Measurements from ENCODE around the gene DPEP1. TPM values are rescaled to one million over a fixed set of nuclear protein-coding genes. Genes with fewer than 3 reads are reported as not detected.

Gene DPEP1
- total and polyA plus RNA-seq, 4 donors = 0.26 to 8.9 (median 0.95) TPM

- Histone ChIP-seq H3K9ac (ENCODE audit: insufficient read depth in 1 of 2, low read length in 2 of 2) (no peak overlapping the region), H3K36me3 (ENCODE audit: control insufficient read depth in 4 of 4, insufficient read depth in 4 of 4, low read length in 4 of 4) (no peaks in the 10 kb centered on the region), H3K27ac (ENCODE audit: low read depth in 1 of 2, low read length in 1 of 2) (no peak overlapping the region), H3K9me3 (ENCODE audit: control insufficient read depth in 4 of 4, insufficient read depth in 3 of 4, low read length in 3 of 4) (no peaks in the 10 kb centered on the region), H3K4me1 (ENCODE audit: control insufficient read depth in 5 of 5, insufficient read depth in 5 of 5, low read length in 5 of 5) (peaks cover 0 to 9% (median 3%) of the 10 kb centered on the region in 5 donors), H3K27me3 (ENCODE audit: control insufficient read depth in 3 of 3, insufficient read depth in 3 of 3, low read length in 2 of 3) (peaks cover 0 to 8% (median 2%) of the 10 kb centered on the region in 3 donors), H3K4me3 (no peak overlapping the region)
- WGBS, 2 donors = 69 to 71% methylated on average over 5 of the region's 5 CpGs
- ATAC-seq (ENCODE audit: insufficient read depth, low FRiP score) (no peak), DNase-seq (no peak)
- no peak for TF ChIP-seq CTCF (IDR thresholded peaks at IDR 0.05; ENCODE audit: control extremely low read depth, extremely low read depth)
Measured at GRCh38 chr16:89602952-89603590, 10.4 kb upstream of the DPEP1 start.

- H3K36me3 ChIP-seq (ENCODE audit: control insufficient read depth in 4 of 4, insufficient read depth in 4 of 4, low read length in 4 of 4) = no peaks in the 10 kb centered on the region
- no peak for TF ChIP-seq CTCF (IDR thresholded peaks at IDR 0.05; ENCODE audit: control extremely low read depth, extremely low read depth)
- H3K27ac ChIP-seq (ENCODE audit: low read depth in 1 of 2, low read length in 1 of 2) = no peak overlapping the region
- no peak for ATAC-seq (ENCODE audit: insufficient read depth, low FRiP score)
- H3K27me3 ChIP-seq (ENCODE audit: control insufficient read depth in 3 of 3, insufficient read depth in 3 of 3, low read length in 2 of 3) = peaks cover 0 to 8% (median 2%) of the 10 kb centered on the region in 3 donors
- H3K4me3 ChIP-seq = no peak overlapping the region
- peaks cover 0 to 9% (median 3%) of the 10 kb centered on the region in 5 donors for H3K4me1 ChIP-seq (ENCODE audit: control insufficient read depth in 5 of 5, insufficient read depth in 5 of 5, low read length in 5 of 5)
- DNase-seq = no peak
- H3K9me3 ChIP-seq (ENCODE audit: control insufficient read depth in 4 of 4, insufficient read depth in 3 of 4, low read length in 3 of 4) = no peaks in the 10 kb centered on the region
- WGBS, 2 donors = 85 to 92% methylated on average over 16 of the region's 16 CpGs
- H3K9ac ChIP-seq (ENCODE audit: insufficient read depth in 1 of 2, low read length in 2 of 2) = no peak overlapping the region
Measured at GRCh38 chr16:89604764-89605163, 8.7 kb upstream of the DPEP1 start.

GRCh38 chr16:89605186-89605970 lies 8.1 kb upstream of the DPEP1 start:
- 90 to 95% methylated on average over 33 to 34 of the region's 34 CpGs for WGBS, 2 donors
- no peak overlapping the region for H3K4me3 ChIP-seq
- no peak overlapping the region for H3K27ac ChIP-seq (ENCODE audit: low read depth in 1 of 2, low read length in 1 of 2)
- peaks cover 0 to 8% (median 2%) of the 10 kb centered on the region in 3 donors for H3K27me3 ChIP-seq (ENCODE audit: control insufficient read depth in 3 of 3, insufficient read depth in 3 of 3, low read length in 2 of 3)
- no peaks in the 10 kb centered on the region for H3K9me3 ChIP-seq (ENCODE audit: control insufficient read depth in 4 of 4, insufficient read depth in 3 of 4, low read length in 3 of 4)
- H3K4me1 ChIP-seq (ENCODE audit: control insufficient read depth in 5 of 5, insufficient read depth in 5 of 5, low read length in 5 of 5) = peaks cover 0 to 9% (median 3%) of the 10 kb centered on the region in 5 donors
- ATAC-seq (ENCODE audit: insufficient read depth, low FRiP score) (no peak), DNase-seq (no peak)
- no peak overlapping the region for H3K9ac ChIP-seq (ENCODE audit: insufficient read depth in 1 of 2, low read length in 2 of 2)
- H3K36me3 ChIP-seq (ENCODE audit: control insufficient read depth in 4 of 4, insufficient read depth in 4 of 4, low read length in 4 of 4) = no peaks in the 10 kb centered on the region
- no peak for TF ChIP-seq CTCF (IDR thresholded peaks at IDR 0.05; ENCODE audit: control extremely low read depth, extremely low read depth)
